GM19438 (cell line): ENCODE measurements around the gene OMP.

ENCODE experiments used
- ATAC-seq: cut with Tn5 transposase; IDR thresholded peaks from one replicate; pipeline ENCODE4 v1.9.1; 2021; ENCODE audit warnings: low read depth; ENCODE audit not compliant: unreplicated experiment

OMP gene

GRCh38 chr11:77135069-77135468, 32.4 kb downstream of the OMP start:
- ATAC-seq: no peak

- no peak for ATAC-seq
Observed at GRCh38 chr11:77136074-77136473, 33.4 kb downstream of the OMP start.

DNA sequence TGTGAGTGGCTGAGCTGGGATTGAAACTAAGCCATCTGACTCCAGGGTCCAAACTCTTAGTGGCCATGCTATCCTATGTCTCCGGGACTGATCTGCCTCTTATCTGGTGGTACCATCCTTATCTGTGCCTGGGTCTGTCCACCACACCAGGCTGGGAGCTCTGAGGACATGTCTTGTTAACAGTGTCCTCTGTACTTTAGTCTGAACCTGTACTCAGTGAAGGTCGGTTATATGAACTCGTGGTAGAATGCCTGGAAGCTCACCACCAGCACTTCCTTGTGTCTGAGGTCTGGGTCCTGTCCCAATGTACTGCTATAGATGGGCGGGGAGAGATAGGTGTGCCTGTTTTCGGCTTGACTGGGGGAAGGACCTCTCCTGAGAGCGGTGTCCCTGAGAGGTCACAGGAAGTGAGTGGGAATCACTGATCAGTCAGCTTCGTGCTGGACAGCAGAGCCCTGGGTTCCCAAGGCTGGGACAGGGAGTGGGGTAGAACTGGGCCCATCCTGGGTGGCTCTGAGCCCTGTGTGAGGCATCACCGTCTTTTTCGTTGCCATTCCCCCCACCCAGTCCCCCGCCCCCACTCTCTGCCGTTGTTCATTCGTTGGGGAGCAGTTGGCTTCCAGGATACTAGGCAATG, 34.3 kb downstream of the OMP start:
- no peak for ATAC-seq

DNA sequence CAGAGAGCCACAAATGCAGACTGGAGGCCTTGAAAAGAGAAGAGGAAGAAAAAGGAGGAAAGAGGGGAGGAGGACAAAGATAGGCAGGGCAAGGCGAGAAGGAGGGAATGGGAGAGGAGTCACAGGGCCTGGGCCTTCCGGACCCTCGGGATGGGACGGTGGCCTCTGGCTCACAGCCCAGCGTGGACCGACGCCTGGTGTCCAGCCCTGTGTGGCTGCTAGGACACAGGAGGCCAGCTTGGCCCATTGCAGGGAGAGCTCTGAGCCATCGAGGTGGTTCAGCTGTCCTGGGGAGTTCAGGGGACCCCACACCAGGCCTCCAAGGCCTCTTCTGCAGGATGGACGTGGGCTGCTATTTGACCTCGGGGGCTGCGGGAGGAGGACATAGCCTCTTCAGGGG, 34.8 kb downstream of the OMP start:
- no peak for ATAC-seq

DNA sequence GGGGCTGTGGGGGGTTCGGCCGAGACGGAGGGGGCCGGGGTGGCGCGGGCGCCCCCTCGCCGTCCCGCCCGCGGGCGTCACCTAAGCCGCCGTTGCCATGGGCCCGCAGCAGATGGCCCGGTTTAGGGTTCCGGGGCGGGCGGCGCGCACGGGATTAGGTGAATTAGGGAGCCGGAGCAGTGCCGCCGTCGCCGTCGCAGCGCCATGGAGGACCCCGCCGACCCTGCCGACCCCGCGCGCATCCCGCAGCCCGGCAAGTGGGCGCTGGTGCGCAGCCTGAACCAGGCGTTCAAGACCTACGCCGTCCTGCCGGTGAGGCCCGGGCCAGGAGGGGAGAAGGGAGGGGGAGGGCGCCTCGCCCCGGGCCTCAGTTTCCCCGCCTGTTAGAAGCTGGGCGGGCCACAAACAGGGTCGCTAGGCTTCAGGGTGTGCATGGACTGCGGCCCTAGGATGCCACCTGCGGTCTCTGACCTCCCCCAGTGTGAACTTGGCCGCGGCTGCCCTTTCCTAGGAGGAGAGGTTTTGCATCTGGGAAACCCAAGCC, 35.5 kb downstream of the OMP start:
- no peak for ATAC-seq

- ATAC-seq: no peak
Observed at GRCh38 chr11:77139201-77139600, 36.6 kb downstream of the OMP start.

DNA sequence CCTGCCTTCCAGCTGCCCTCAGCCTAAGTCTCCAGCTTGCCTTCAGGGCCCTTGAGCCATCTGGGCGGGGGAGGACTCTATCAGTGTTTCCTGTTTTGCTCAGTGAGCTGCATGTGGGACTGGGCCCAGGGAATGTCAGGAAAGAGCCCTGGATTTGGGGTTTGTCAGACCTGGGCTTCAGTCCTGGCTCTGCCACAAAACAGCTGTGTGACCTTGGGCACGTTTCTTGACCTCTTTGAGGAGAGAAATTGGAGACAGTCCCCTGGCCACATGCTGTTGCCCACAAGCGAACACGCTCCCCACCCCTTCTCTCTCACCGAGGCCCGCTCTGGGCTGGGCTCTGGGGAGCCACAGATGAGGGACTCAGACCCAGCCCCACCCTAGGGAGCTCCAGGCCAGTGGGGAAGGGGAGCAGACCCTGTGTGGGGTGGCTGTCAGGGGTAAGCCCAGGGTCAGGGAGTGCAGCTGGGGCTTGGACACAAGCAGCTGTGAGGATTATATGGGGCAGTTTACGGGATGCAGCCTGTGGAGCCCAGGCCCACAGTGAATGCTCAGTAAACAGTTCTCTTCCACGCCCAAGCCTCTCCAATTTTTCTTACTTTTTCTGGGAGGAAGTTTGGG, 37.7 kb downstream of the OMP start:
- no peak for ATAC-seq

DNA sequence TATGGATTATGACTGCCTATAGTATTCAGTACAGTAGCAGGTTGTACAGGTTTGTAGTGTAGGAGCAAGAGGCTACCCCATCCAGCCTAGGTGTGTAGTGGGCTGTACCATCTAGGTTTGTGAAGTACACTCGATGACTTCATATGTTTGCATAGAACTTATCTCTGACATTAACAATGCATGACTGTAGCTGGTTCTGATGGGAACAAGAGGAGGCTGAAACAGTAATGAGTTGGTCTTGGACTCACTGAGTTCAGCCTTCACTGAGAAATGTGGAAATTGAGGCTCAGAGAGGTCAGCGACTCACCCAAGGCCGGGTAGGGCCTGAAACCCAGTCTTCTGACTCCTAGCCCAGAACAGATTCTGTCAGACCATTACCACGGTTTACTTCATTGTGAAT, 38.4 kb downstream of the OMP start:
- no peak for ATAC-seq

DNA sequence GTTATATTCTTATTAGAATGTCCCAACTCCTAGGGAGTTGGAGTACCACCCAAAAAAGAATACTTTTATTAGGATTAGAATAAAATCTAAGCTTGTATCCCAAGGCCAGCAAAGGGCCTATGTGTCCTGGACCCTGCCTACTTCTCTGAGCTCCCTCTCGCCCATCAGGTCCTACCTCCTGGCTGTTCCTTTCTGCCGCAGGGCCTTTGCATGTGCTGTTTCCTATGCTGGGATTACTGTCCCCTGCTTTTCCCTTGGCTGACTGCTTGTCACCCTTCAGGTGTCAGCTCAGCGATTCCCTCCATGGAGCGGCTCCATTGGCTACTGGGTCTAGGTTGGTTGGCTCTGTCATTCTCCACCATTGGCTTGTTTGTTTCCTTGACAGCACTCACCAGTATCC, 38.8 kb downstream of the OMP start:
- ATAC-seq: no peak

- no peak for ATAC-seq
Observed at GRCh38 chr11:77142091-77142975, 39.7 kb downstream of the OMP start.

- ATAC-seq: no peak
Observed at GRCh38 chr11:77143405-77144020, 40.9 kb downstream of the OMP start.

DNA sequence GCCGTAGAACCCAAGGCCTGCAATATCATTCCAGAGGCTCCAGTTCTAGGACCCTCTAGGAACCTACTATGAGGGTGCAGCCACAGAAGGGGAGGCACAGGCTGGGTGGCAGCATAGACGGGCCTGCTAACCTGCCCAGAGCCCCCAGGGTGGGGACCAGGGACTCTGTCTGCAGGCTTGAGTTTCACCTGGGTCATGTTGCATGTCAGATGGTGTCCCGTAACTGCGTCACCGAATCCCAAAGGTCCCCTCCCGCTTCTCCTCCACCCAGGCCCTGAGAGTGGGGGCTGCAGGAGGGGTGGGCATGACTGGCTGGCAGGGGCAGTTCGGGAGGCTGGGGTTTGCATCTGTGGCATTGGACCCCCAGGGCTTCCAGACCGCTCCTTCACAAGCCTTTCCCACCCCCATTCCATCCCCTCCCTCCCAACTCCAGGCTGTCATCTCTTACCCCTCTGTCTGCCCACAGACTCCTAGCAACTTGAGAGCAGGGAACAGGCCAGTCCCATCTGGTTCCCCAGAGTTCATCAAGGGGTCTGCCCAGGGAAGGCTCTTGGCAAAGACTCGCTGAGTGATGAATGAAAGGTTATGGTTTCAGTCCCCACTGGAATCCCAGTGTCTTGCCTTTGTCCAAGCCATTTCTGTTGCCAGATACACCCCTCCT, 41.7 kb downstream of the OMP start:
- no peak for ATAC-seq

- no peak for ATAC-seq
Observed at GRCh38 chr11:77144857-77145428, 42.3 kb downstream of the OMP start.

DNA sequence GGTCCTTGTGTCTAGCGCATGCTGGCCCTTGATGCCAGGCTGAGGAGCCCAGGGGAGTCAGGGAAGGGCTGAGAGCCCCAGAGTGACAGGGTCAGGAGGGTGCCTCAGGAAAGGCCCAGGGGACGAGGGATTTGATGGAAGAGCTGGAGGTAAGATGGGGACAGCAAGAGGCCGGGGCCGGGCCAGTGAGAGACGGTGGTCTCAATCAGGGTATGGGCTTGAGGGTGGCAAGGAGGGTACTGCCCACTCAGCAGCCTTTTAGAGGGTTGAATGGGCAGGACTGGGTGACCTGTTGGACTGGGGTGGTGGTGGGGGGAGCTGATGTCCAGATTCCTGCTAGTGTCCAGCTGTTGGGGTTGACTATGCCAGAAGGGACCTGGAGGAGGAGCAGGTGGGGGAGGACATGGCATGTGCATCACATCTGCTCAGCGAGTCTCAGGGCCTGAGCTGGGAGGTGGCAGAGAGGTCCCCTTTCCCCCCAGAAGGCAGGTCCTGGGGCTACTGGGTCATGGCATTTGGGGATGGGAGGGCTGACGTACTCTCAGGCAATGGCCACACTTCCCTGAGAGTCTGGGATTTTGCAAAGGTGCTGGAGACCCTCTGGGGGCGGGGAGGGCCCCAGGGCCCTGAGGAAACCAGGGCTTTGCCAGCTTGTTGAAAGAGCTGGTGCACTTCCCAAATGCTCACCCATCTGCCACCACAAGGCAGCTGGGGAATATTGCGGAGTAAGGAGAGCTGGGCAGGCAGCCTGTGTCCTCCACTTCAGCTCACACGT, 43.8 kb downstream of the OMP start:
- no peak for ATAC-seq

DNA sequence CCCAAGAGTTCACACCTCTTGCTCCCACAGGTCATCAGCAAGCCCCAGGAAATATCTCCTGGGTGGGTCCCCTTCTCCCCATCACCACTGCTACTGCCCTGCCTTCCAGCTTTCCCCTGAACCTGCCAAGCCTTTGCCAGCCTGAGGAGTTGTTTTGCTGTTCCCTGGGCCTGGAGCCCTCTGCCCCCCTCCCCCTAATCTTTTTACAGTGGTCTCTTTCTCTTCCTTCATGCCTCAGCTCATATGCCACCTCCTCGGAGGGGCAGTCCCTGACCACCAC, 44.3 kb downstream of the OMP start:
- ATAC-seq: no peak

- no peak for ATAC-seq
Observed at GRCh38 chr11:77147668-77148321, 45.2 kb downstream of the OMP start.

DNA sequence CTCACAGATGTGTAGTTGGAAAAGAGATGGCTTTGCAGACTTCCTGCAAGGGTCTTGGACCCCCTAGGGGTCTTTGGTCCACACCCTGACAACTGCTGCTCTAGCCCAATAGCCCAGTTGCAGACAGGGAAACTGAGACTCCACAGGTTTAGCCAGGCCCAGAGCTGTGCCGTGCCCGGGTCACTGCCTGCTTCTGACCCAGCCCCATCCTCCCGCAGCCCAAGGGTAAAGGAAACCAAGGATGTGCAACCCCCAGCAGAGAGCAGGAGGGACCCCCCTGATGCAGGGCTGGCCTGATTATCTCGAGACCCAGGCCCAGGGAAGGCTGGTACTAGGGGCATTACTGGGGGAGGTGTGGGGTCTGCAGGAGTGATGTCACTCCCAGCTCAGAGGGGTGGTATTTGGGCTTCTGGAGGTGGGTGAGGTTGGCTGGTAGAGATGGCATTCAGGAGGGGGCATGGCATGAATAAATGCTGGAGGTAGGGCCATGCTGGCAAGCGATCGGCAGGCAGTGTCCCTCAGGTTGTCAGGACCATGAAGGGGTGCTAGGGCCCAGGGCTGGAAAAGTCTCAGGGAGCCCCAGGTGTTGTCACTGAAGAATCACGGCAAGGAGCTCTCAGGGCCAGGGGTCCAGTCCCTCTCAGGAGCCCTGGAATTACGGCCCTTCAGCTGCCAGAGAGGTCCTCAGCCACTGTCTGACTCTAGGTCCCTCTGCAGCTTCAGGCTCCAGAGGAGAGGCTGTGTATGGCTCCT, 46.5 kb downstream of the OMP start:
- no peak for ATAC-seq

GRCh38 chr11:77149716-77150392, 47.2 kb downstream of the OMP start:
- ATAC-seq: no peak
